Measurements from ENCODE around the gene CRIP3. TPM values are rescaled to one million over a fixed set of nuclear protein-coding genes. Genes with fewer than 3 reads are reported as not detected.

CRIP3 gene
- total RNA-seq, 1 experiment from 2014 or later: 16.9 TPM

DNA sequence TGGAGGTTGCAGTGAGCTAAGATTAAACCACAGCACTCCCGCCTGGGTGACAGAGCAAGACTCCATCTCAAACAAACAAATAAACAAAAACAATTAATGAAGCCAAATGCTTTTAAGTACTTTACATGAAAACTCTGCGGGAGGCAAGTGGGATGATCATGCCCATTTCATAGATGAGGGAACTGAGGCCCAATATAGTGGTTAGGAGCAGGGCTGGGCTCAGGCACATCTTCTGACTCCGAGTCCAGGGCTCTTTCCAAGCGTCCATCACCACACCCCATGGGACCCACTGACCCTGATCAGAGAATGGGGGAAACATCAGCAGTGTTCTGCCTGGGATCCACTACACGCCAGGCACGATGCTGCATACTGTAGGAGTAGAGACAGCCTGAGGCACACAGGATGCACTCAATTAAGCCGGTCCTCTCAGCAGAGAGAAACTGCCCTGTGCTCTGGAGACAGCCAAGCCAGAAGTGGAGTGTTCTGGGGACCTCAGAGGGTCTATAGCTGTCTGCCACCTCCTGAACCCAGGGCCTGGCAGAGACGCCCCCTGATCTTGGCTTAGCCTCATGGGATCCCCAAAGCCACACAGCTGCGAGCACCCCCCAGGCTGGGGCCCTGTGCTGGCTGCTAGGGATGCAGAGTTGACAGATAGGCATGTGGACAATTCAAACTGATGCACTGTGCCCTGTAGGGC is 51.8 kb downstream of the CRIP3 start:
- H3K14ac ChIP-seq (ENCODE audit: insufficient read depth, low read length): no peak overlapping the region
- H4K5ac ChIP-seq (ENCODE audit: insufficient read length, low read depth, low read length): no peak overlapping the region
- H3K27ac Mint-ChIP-seq: no peak overlapping the region
- no peak for DNase-seq
- no peak overlapping the region for H2BK120ac ChIP-seq (ENCODE audit: low read depth, low read length, poor library complexity, severe bottlenecking)
- H3K23ac ChIP-seq (ENCODE audit: insufficient read length, low read depth, low read length): no peak overlapping the region
- no peak overlapping the region for H3T11ph ChIP-seq (ENCODE audit: low read length)
- no peaks in the 10 kb centered on the region for H3K9me3 ChIP-seq (ENCODE audit: control insufficient read depth, low read depth, low read length)
- no peak overlapping the region for H3K27ac ChIP-seq (ENCODE audit: insufficient read length, low read depth, low read length)
- no peak overlapping the region for H2AK5ac ChIP-seq (ENCODE audit: insufficient read length, low read length)
- no peaks in the 10 kb centered on the region for H3K79me1 ChIP-seq (ENCODE audit: insufficient read depth, low read depth, low read length, poor library complexity, severe bottlenecking)
- no peaks in the 10 kb centered on the region for H4K20me1 ChIP-seq (ENCODE audit: control insufficient read depth, insufficient read depth, insufficient read length)
- H3K4me1 ChIP-seq (ENCODE audit: insufficient read depth, low read length): no peaks in the 10 kb centered on the region
- H4K91ac ChIP-seq (ENCODE audit: insufficient read length, low read depth, low read length): no peak overlapping the region
- H3K9me3 Mint-ChIP-seq: no peaks in the 10 kb centered on the region; a peak in 1 of 5 replicates
- H3K79me2 ChIP-seq (ENCODE audit: insufficient read depth, low read length): no peaks in the 10 kb centered on the region
- no peak overlapping the region for H2BK5ac ChIP-seq (ENCODE audit: insufficient read length, low read length)
- no peak overlapping the region for H3K56ac ChIP-seq (ENCODE audit: insufficient read length, low read depth, low read length)
- no peak overlapping the region for H4K8ac ChIP-seq (replicated peaks; ENCODE audit: insufficient read length, low read depth, low read length)
- H3K27me3 ChIP-seq (ENCODE audit: insufficient read depth, low read length): no peaks in the 10 kb centered on the region
- no peak overlapping the region for H2AFZ ChIP-seq (ENCODE audit: low read length)
- H3K18ac ChIP-seq (ENCODE audit: insufficient read length, low read depth, low read length): no peak overlapping the region
- WGBS (ENCODE audit: extremely low coverage, insufficient read length, low lambda C conversion rate): no CpG with 5 or more reads among the region's 9 CpGs
- H3K27me3 Mint-ChIP-seq (ENCODE audit: low read depth): peaks cover 5% of the 10 kb centered on the region
- H3K23me2 ChIP-seq (ENCODE audit: insufficient read length, low read depth, low read length, poor library complexity, severe bottlenecking): no peaks in the 10 kb centered on the region
- no peak overlapping the region for H2BK15ac ChIP-seq (ENCODE audit: low read depth, low read length)
- H2BK20ac ChIP-seq (ENCODE audit: low read depth, low read length, poor library complexity, severe bottlenecking): no peak overlapping the region
- H3K4me3 Mint-ChIP-seq: no peak overlapping the region
- H2BK12ac ChIP-seq (ENCODE audit: insufficient read length, low read depth, low read length): no peak overlapping the region
- no peak overlapping the region for H3K4me2 ChIP-seq (ENCODE audit: insufficient read depth, insufficient read length, low read length)
- TF ChIP-seq, protein P1, sequence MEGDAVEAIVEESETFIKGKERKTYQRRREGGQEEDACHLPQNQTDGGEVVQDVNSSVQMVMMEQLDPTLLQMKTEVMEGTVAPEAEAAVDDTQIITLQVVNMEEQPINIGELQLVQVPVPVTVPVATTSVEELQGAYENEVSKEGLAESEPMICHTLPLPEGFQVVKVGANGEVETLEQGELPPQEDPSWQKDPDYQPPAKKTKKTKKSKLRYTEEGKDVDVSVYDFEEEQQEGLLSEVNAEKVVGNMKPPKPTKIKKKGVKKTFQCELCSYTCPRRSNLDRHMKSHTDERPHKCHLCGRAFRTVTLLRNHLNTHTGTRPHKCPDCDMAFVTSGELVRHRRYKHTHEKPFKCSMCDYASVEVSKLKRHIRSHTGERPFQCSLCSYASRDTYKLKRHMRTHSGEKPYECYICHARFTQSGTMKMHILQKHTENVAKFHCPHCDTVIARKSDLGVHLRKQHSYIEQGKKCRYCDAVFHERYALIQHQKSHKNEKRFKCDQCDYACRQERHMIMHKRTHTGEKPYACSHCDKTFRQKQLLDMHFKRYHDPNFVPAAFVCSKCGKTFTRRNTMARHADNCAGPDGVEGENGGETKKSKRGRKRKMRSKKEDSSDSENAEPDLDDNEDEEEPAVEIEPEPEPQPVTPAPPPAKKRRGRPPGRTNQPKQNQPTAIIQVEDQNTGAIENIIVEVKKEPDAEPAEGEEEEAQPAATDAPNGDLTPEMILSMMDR (conservative IDR thresholded peaks at IDR 0.05): no peak
- H3K4ac ChIP-seq (ENCODE audit: low read depth, low read length): no peak overlapping the region
- H3K36me3 Mint-ChIP-seq (ENCODE audit: insufficient read depth in 1 of 3, low read depth in 3 of 3): peaks cover 0 to under 1% (median 0%) of the 10 kb centered on the region in 3 experiments; a peak in 1 of 7 replicates
- H3K4me1 Mint-ChIP-seq: peaks cover 7 to 10% of the 10 kb centered on the region in 2 experiments
- H3K9ac ChIP-seq (ENCODE audit: extremely low read depth, insufficient read length, low read length): no peak overlapping the region

Other genes with a start within 250 kb of the CRIP3 start
- 71.9 and 74.4 TPM in 2 replicates for gene MRPL2, start 249.4 kb downstream of the CRIP3 start, total RNA-seq (2021)
- 29.7 TPM in 2 replicates for gene KLC4, start 249.2 kb downstream of the CRIP3 start, total RNA-seq (2021)
- gene PTK7, start 232.5 kb downstream of the CRIP3 start, total RNA-seq (2021): 126 and 128 TPM in 2 replicates
- gene SRF, start 137.6 kb downstream of the CRIP3 start, total RNA-seq (2021): 57.5 and 59.7 TPM in 2 replicates
- 15.2 and 15.5 TPM in 2 replicates for gene CUL9, start 126.6 kb downstream of the CRIP3 start, total RNA-seq (2021)
- 47.0 and 56.2 TPM in 2 replicates for gene DNPH1, start 79.3 kb downstream of the CRIP3 start, total RNA-seq (2021)
- 1.3 and 1.6 TPM in 2 replicates for gene TTBK1, start 65.3 kb downstream of the CRIP3 start, total RNA-seq (2021)
- not detected in 2 replicates for gene SLC22A7, start 10.6 kb downstream of the CRIP3 start, total RNA-seq (2021)
- 15.0 and 16.3 TPM in 2 replicates for gene ZNF318, start 60.8 kb upstream of the CRIP3 start, total RNA-seq (2021)
- 28.0 and 31.8 TPM in 2 replicates for gene ABCC10, start 118.7 kb upstream of the CRIP3 start, total RNA-seq (2021)
- 0.57 and 0.96 TPM in 2 replicates for gene DLK2, start 146.7 kb upstream of the CRIP3 start, total RNA-seq (2021)
- 45.1 and 49.2 TPM in 2 replicates for gene TJAP1, start 168.7 kb upstream of the CRIP3 start, total RNA-seq (2021)
- gene LRRC73, start 201.5 kb upstream of the CRIP3 start, total RNA-seq (2021): 0.26 and 0.55 TPM in 2 replicates
- gene YIPF3, start 208.1 kb upstream of the CRIP3 start, total RNA-seq (2021): 80.7 and 84.5 TPM in 2 replicates
- gene POLR1C, start 208.3 kb upstream of the CRIP3 start, total RNA-seq (2021): 75.8 and 76.6 TPM in 2 replicates

All from H9 (cell line).